Dendritic cell treated with granulocyte-macrophage colony-stimulating factor and Interleukin-4, amounts not matched to agents 40 ng/mL and 50 ng/mL, for 4 days (primary cell): ENCODE data around the gene IDI2.
A peak's percentile ranks its signal among the peaks of the same experiment; 100 is the strongest.

Source experiments
- H3K27ac Mint-ChIP-seq: one replicate; pipeline ENCODE4 v1.8.0; 2022; ENCODE audit warnings: mild to moderate bottlenecking, mixed read lengths
- H3K27me3 Mint-ChIP-seq: one replicate; pipeline ENCODE4 v1.8.0; 2022; ENCODE audit warnings: mild to moderate bottlenecking, mixed read lengths
- H3K36me3 Mint-ChIP-seq: one replicate; pipeline ENCODE4 v1.8.0; 2022; ENCODE audit warnings: low read depth, mixed read lengths
- H3K4me1 Mint-ChIP-seq: one replicate; pipeline ENCODE4 v1.8.0; 2022; ENCODE audit warnings: low read depth, mixed read lengths
- H3K4me3 Mint-ChIP-seq: one replicate; pipeline ENCODE4 v1.8.0; 2022; ENCODE audit warnings: mild to moderate bottlenecking, moderate library complexity, mixed read lengths
- H3K9me3 Mint-ChIP-seq: one replicate; pipeline ENCODE4 v1.8.0; 2022; ENCODE audit warnings: mixed read lengths
- intact Hi-C: fragments of 100-400 bp; cut with micrococcal nuclease; formaldehyde crosslinking; loops from one replicate; pipeline ENCODE4 v1.15.0; 2022

The IDI2 gene

GRCh38 chr10:1056326-1057105, 30.9 kb upstream of the IDI2 start, which contains the start of gene WDR37:
TSS of gene WDR37 (plus strand) at chr10:1056385. CDS start at chr10:1072156, 15,771 bp downstream.
- no peaks in the 10 kb centered on the region for H3K27me3 Mint-ChIP-seq
- H3K4me3 Mint-ChIP-seq = peak within 1 kb of the TSS; percentile 100
- intact Hi-C loops = loop anchor here (1.0 to 2.0 kb wide), 2 partner anchors 8 to 126 kb away; partner anchors contain the start of gene LARP4B
- H3K27ac Mint-ChIP-seq = peak within 1 kb of the TSS; percentile 99
- H3K4me1 Mint-ChIP-seq = peaks cover 67% of the 10 kb centered on the region
- H3K9me3 Mint-ChIP-seq = no peaks in the 10 kb centered on the region
- H3K36me3 Mint-ChIP-seq = peaks cover 91% of the 10 kb centered on the region

GRCh38 chr10:1054684-1055083, 29.0 kb upstream of the IDI2 start:
- intact Hi-C loops = no loop called here
- Mint-ChIP-seq H3K27me3 (no peaks in the 10 kb centered on the region), H3K9me3 (no peaks in the 10 kb centered on the region), H3K4me1 (peaks cover 54% of the 10 kb centered on the region), H3K4me3 (peak overlapping the region; percentile 100), H3K36me3 (peaks cover 84% of the 10 kb centered on the region), H3K27ac (peak overlapping the region; percentile 99)

- Mint-ChIP-seq H3K27ac (peak overlapping the region; percentile 99), H3K4me3 (peak overlapping the region; percentile 37), H3K36me3 (peaks cover 73% of the 10 kb centered on the region), H3K9me3 (no peaks in the 10 kb centered on the region), H3K27me3 (no peaks in the 10 kb centered on the region), H3K4me1 (peaks cover 54% of the 10 kb centered on the region)
- intact Hi-C loops = no loop called here
These were observed 24.9 kb upstream of the IDI2 start for GRCh38 chr10:1050554-1050953.

GRCh38 chr10:1050145-1050544, 24.5 kb upstream of the IDI2 start:
- no peaks in the 10 kb centered on the region for H3K9me3 Mint-ChIP-seq
- H3K36me3 Mint-ChIP-seq = peaks cover 73% of the 10 kb centered on the region
- intact Hi-C loops = no loop called here
- no peaks in the 10 kb centered on the region for H3K27me3 Mint-ChIP-seq
- peak overlapping the region; percentile 99 for H3K27ac Mint-ChIP-seq
- H3K4me1 Mint-ChIP-seq = peaks cover 56% of the 10 kb centered on the region
- peak overlapping the region; percentile 89 for H3K4me3 Mint-ChIP-seq

- Mint-ChIP-seq H3K4me3 (peak overlapping the region; percentile 89), H3K27ac (peak overlapping the region; percentile 99), H3K27me3 (no peaks in the 10 kb centered on the region), H3K36me3 (peaks cover 72% of the 10 kb centered on the region), H3K9me3 (no peaks in the 10 kb centered on the region), H3K4me1 (peaks cover 56% of the 10 kb centered on the region)
- intact Hi-C loops = loop anchor here (2.0 kb wide), 2 partner anchors 61 to 119 kb away; partner anchors contain the start of genes GTPBP4 and LARP4B
These were observed 23.8 kb upstream of the IDI2 start for GRCh38 chr10:1049425-1049958.

GRCh38 chr10:1048732-1049424, 23.2 kb upstream of the IDI2 start, which contains the start of gene IDI1:
TSS of gene IDI1 (minus strand) at chr10:1049119. CDS start at chr10:1049003, 116 bp downstream.
- intact Hi-C loops = loop anchor here (1.0 to 2.0 kb wide), 3 partner anchors 7 to 118 kb away; partner anchors contain the start of genes GTPBP4, LARP4B and WDR37
- peaks cover 58% of the 10 kb centered on the region for H3K4me1 Mint-ChIP-seq
- H3K27ac Mint-ChIP-seq = peak within 1 kb of the TSS; percentile 99
- peaks cover 66% of the 10 kb centered on the region for H3K36me3 Mint-ChIP-seq
- no peaks in the 10 kb centered on the region for H3K27me3 Mint-ChIP-seq
- H3K4me3 Mint-ChIP-seq = peak within 1 kb of the TSS; percentile 89
- H3K9me3 Mint-ChIP-seq = no peaks in the 10 kb centered on the region

- peak overlapping the region; percentile 89 for H3K4me3 Mint-ChIP-seq
These were observed 22.7 kb upstream of the IDI2 start for GRCh38 chr10:1048349-1048731.

GRCh38 chr10:1047937-1048336, 22.3 kb upstream of the IDI2 start:
- no peaks in the 10 kb centered on the region for H3K27me3 Mint-ChIP-seq
- intact Hi-C loops = loop anchor here (1.0 to 2.0 kb wide), 3 partner anchors 8 to 117 kb away; partner anchors contain the start of genes GTPBP4, LARP4B and WDR37
- H3K4me3 Mint-ChIP-seq = peak overlapping the region; percentile 89
- peaks cover 58% of the 10 kb centered on the region for H3K4me1 Mint-ChIP-seq
- no peaks in the 10 kb centered on the region for H3K9me3 Mint-ChIP-seq
- peak overlapping the region; percentile 99 for H3K27ac Mint-ChIP-seq
- H3K36me3 Mint-ChIP-seq = peaks cover 63% of the 10 kb centered on the region

More at GRCh38 chr10:1048349-1048731, 22.7 kb upstream of the IDI2 start:
- peak overlapping the region; percentile 99 for H3K27ac Mint-ChIP-seq
- intact Hi-C loops = loop anchor here (1.0 to 2.0 kb wide), 3 partner anchors 8 to 118 kb away; partner anchors contain the start of genes GTPBP4, LARP4B and WDR37
- H3K27me3 Mint-ChIP-seq = no peaks in the 10 kb centered on the region
- H3K36me3 Mint-ChIP-seq = peaks cover 63% of the 10 kb centered on the region
- H3K4me1 Mint-ChIP-seq = peaks cover 58% of the 10 kb centered on the region
- H3K9me3 Mint-ChIP-seq = no peaks in the 10 kb centered on the region

GRCh38 chr10:1045415-1045814, 19.8 kb upstream of the IDI2 start:
- Mint-ChIP-seq H3K4me1 (peaks cover 40% of the 10 kb centered on the region), H3K27ac (peak overlapping the region; percentile 89), H3K4me3 (peak overlapping the region; percentile 11), H3K9me3 (no peaks in the 10 kb centered on the region), H3K36me3 (peaks cover 68% of the 10 kb centered on the region), H3K27me3 (no peaks in the 10 kb centered on the region)
- intact Hi-C loops = no loop called here

GRCh38 chr10:1044964-1045363, 19.3 kb upstream of the IDI2 start:
- Mint-ChIP-seq H3K36me3 (peaks cover 72% of the 10 kb centered on the region), H3K9me3 (no peaks in the 10 kb centered on the region), H3K4me1 (peaks cover 39% of the 10 kb centered on the region), H3K27me3 (no peaks in the 10 kb centered on the region), H3K27ac (peak overlapping the region; percentile 89), H3K4me3 (peak overlapping the region; percentile 11)
- intact Hi-C loops = no loop called here

GRCh38 chr10:1044146-1044545, 18.5 kb upstream of the IDI2 start:
- peak overlapping the region; percentile 89 for H3K27ac Mint-ChIP-seq
- peak overlapping the region; percentile 67 for H3K4me3 Mint-ChIP-seq
- H3K36me3 Mint-ChIP-seq = peaks cover 66% of the 10 kb centered on the region
- intact Hi-C loops = no loop called here
- H3K9me3 Mint-ChIP-seq = no peaks in the 10 kb centered on the region
- H3K27me3 Mint-ChIP-seq = no peaks in the 10 kb centered on the region
- H3K4me1 Mint-ChIP-seq = peaks cover 39% of the 10 kb centered on the region

GRCh38 chr10:1043532-1043995, 17.9 kb upstream of the IDI2 start:
- no peaks in the 10 kb centered on the region for H3K27me3 Mint-ChIP-seq
- peak overlapping the region; percentile 89 for H3K27ac Mint-ChIP-seq
- H3K4me1 Mint-ChIP-seq = peaks cover 39% of the 10 kb centered on the region
- intact Hi-C loops = no loop called here
- H3K36me3 Mint-ChIP-seq = peaks cover 62% of the 10 kb centered on the region
- H3K4me3 Mint-ChIP-seq = peak overlapping the region; percentile 67
- H3K9me3 Mint-ChIP-seq = no peaks in the 10 kb centered on the region

- Mint-ChIP-seq H3K9me3 (no peaks in the 10 kb centered on the region), H3K4me3 (no peak overlapping the region), H3K4me1 (peaks cover 30% of the 10 kb centered on the region), H3K36me3 (peaks cover 69% of the 10 kb centered on the region), H3K27me3 (no peaks in the 10 kb centered on the region), H3K27ac (no peak overlapping the region)
- intact Hi-C loops = no loop called here
These were observed 15.9 kb upstream of the IDI2 start for GRCh38 chr10:1041514-1041913.
